Activated naive CD4-positive, alpha-beta T cell treated with anti-CD3 and anti-CD28 coated beads, Interleukin-2, amount 10 ng/mL, durations not matched to agents 7 days and 5 days (primary cell): ENCODE results near the gene MPV17L2.

Experiments used
- CTCF ChIA-PET: fragments of 350-600 bp; sonication (Branson Sonifier 250); formaldehyde crosslinking; loops from one replicate; lab custom pipeline; 2021; ENCODE audit warnings: antibody characterized with exemption; lab: Charles Lee
- DNase-seq: peaks from one replicate; pipeline ENCODE4 v3.0.0-alpha.2; 2020
- H3K27ac Mint-ChIP-seq: one replicate; pipeline ENCODE4 v1.8.0; 2021; ENCODE audit warnings: mild to moderate bottlenecking, moderate library complexity, mixed read lengths
- H3K27me3 Mint-ChIP-seq: one replicate; pipeline ENCODE4 v1.8.0; 2021; ENCODE audit warnings: mild to moderate bottlenecking, mixed read lengths
- H3K36me3 Mint-ChIP-seq: one replicate; pipeline ENCODE4 v1.8.0; 2021; ENCODE audit warnings: mixed read lengths
- H3K4me1 Mint-ChIP-seq: one replicate; pipeline ENCODE4 v1.8.0; 2021; ENCODE audit warnings: mixed read lengths
- H3K4me3 Mint-ChIP-seq: one replicate; pipeline ENCODE4 v1.8.0; 2021; ENCODE audit warnings: mild to moderate bottlenecking, moderate library complexity, mixed read lengths
- H3K9me3 Mint-ChIP-seq: one replicate; pipeline ENCODE4 v1.8.0; 2021; ENCODE audit warnings: mixed read lengths

The MPV17L2 gene

DNA sequence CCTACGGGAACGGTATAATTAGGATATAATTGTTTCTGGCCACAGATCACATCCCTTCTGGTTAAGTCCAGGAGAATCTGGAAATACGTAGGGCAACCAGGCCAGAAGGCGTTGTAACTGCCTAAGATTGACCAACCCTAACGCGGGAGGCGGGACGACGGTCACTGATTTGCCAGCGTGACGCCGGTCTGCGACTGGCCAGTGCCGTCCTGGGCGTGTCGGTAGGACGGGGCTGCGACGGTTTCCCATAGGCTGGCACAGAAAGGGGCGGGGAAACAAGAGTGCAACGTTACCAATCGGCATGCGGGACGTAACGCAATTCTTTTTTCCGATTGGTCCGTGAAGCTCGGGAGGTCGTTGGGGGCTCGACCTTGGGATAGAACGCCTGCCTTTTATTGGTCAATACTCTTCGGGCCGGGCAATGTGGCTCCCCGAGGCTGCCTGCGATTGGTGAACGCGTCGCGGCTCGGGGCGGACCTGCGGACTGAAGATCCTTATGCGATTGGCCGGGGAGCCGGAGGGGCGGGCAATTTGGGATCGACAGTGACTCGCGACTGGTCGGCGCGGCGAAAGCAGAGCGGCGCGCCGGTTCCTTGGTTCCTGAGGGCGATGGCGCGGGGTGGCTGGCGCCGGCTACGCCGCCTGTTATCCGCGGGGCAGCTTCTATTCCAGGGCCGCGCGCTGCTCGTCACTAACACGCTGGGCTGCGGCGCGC is at the start of gene MPV17L2:
TSS of gene MPV17L2 (plus strand) at position 546 of the 715 bp plus-strand sequence. CDS start at position 610, 64 bp downstream.
- H3K4me1 Mint-ChIP-seq = peaks cover 28% of the 10 kb centered on the region
- H3K4me3 Mint-ChIP-seq = peak within 1 kb of the TSS; percentile 79
- peak within 1 kb of the TSS; percentile 95 for H3K27ac Mint-ChIP-seq
- peaks cover under 1% of the 10 kb centered on the region for H3K36me3 Mint-ChIP-seq
- no peaks in the 10 kb centered on the region for H3K27me3 Mint-ChIP-seq
- peak; percentile 99 for DNase-seq
- H3K9me3 Mint-ChIP-seq = no peaks in the 10 kb centered on the region
- CTCF ChIA-PET = interaction anchor here (0.6 to 1.7 kb wide), 8 partner anchors 13 to 261 kb away, joined by 3 to 5 read pairs (median 3); a partner anchor contains a TSS

DNA sequence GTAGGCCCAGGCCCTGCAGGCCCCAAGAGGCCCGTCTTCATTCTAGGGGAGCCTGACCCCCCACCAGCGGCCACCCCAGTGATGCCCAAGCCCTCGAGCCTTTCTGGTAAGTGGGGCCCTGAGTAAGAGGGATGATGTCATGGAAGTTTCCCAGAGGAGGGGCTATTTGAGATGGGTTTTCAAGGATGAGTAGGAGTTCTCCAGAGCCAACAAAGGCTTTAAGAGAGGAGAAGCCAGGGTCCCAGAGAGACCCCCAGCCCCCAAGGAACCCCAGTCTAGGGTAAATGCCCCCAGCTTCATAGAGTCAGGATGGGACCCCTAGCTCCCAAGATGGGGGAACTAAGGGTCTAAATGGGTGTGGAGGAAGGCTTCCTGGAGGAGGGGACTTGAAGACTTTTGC is 49.1 kb upstream of the MPV17L2 start:
- Mint-ChIP-seq H3K36me3 (peaks cover 49% of the 10 kb centered on the region), H3K4me3 (no peak overlapping the region), H3K27ac (no peak overlapping the region), H3K4me1 (no peaks in the 10 kb centered on the region), H3K9me3 (no peaks in the 10 kb centered on the region), H3K27me3 (no peaks in the 10 kb centered on the region)
- CTCF ChIA-PET = no interaction called here
- DNase-seq = no peak

DNA sequence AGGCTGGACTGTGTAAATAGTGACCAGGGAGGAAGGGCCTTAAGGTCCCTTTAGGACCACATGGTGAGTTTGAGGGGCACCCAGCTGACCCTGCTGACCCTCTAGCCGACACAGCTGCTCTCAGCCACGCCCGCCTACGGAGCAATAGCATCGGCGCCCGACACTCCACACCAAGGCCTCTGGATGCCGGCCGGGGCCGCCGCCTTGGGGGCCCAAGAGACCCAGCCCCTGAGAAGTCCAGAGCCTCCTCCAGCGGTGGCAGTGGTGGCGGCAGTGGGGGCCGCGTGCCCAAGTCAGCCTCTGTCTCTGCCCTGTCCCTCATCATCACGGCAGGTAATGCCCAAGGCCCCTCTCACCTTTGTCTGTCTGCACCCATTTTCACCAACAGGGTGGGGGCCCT is 48.7 kb upstream of the MPV17L2 start:
- CTCF ChIA-PET = interaction anchor here (1.9 kb wide), 1 partner anchor 10 kb away, joined by 4 read pairs; no protein-coding TSS in a partner anchor
- Mint-ChIP-seq H3K4me1 (no peaks in the 10 kb centered on the region), H3K27ac (no peak overlapping the region), H3K4me3 (no peak overlapping the region), H3K27me3 (no peaks in the 10 kb centered on the region), H3K36me3 (peaks cover 46% of the 10 kb centered on the region), H3K9me3 (no peaks in the 10 kb centered on the region)
- no peak for DNase-seq

DNA sequence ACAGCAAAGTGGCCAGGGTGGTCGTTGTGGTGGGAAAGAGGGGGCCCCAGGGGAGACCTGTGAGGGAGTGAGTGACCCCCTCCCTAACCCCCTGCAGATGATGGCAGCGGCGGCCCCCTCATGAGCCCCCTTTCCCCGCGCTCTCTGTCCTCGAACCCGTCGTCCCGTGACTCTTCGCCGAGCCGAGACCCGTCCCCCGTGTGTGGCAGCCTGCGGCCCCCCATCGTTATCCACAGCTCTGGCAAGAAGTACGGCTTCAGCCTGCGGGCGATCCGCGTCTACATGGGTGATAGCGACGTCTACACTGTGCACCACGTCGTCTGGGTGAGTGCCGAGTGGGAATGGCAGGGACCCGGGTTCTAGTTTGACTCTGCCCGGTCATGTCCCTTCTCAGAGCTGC is 48.1 kb upstream of the MPV17L2 start:
- Mint-ChIP-seq H3K36me3 (peaks cover 46% of the 10 kb centered on the region), H3K4me1 (no peaks in the 10 kb centered on the region), H3K27ac (no peak overlapping the region), H3K9me3 (no peaks in the 10 kb centered on the region), H3K4me3 (no peak overlapping the region), H3K27me3 (no peaks in the 10 kb centered on the region)
- CTCF ChIA-PET = interaction anchor here (1.9 kb wide), 1 partner anchor 11 kb away, joined by 4 read pairs; no protein-coding TSS in a partner anchor
- DNase-seq = no peak

DNA sequence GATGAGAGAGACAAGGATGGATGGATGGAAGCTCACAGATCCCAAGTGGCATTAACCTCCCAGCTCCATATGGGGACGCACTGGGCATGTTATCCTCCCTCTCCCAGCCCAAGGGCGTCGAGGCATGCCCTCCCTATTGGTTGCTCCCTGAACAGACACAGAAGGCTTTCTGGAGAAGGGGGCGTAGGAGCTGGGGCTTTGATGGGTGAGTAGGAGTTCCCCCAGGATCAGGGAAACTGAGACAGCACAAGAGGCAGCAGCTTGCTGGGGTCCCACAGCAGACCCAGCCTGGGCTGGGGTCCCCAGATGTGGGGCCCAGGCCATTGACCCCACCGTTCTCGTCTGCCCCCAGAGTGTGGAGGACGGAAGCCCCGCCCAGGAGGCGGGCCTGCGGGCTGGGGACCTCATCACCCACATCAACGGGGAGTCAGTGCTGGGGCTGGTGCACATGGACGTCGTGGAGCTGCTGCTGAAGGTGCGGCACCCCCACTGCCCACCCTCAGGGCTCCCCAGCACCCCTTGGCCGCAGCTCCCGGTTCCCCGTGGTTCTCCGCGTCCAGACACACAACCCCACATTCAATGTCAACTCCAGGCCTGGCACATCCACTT is 47.5 kb upstream of the MPV17L2 start:
- Mint-ChIP-seq H3K27me3 (no peaks in the 10 kb centered on the region), H3K36me3 (peaks cover 43% of the 10 kb centered on the region), H3K9me3 (no peaks in the 10 kb centered on the region), H3K4me3 (no peak overlapping the region), H3K4me1 (peaks cover 2% of the 10 kb centered on the region), H3K27ac (no peak overlapping the region)
- no peak for DNase-seq
- CTCF ChIA-PET = interaction anchor here (1.0 to 1.9 kb wide), 2 partner anchors 11 to 32 kb away, joined by 3 to 4 read pairs; no protein-coding TSS in a partner anchor

DNA sequence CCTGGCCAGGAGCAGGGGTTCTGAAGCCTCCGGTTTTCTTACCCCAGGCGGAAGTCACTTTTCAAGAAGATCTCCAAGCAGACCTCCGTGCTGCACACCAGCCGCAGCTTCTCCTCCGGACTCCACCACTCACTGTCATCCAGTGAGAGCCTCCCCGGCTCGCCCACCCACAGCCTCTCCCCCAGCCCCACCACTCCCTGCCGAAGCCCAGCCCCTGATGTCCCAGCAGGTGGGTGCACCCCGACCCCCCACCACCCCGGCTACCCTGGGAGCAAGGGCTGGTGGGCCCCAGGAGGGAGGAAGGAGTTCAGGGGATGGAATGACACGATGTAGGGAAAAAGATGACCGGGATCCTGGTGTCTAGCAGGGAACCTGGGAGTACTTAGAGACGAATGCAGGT is 45.6 kb upstream of the MPV17L2 start:
- Mint-ChIP-seq H3K4me1 (peaks cover 15% of the 10 kb centered on the region), H3K36me3 (peaks cover 36% of the 10 kb centered on the region), H3K27me3 (no peaks in the 10 kb centered on the region), H3K27ac (no peak overlapping the region), H3K9me3 (no peaks in the 10 kb centered on the region), H3K4me3 (no peak overlapping the region)
- no peak for DNase-seq
- CTCF ChIA-PET = no interaction called here

DNA sequence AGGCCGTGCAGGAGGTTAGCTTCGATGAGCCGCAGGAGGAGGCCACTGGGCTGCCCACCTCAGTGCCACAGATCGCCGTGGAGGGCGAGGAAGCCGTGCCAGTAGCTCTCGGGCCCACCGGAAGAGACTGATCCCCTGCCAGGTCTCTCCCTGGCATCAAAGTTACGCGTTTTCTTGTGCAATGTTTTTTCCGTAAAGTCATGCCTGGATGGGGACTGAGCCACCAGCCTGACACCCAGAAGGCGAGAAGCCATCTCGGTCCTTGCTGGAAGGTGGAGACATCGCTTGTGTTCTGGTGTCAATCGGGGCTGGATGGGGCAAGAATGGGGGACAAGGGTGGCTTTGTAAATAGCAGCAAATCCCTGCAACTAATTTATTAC is 43.4 kb upstream of the MPV17L2 start:
- Mint-ChIP-seq H3K9me3 (no peaks in the 10 kb centered on the region), H3K27ac (no peak overlapping the region), H3K4me3 (no peak overlapping the region), H3K27me3 (no peaks in the 10 kb centered on the region), H3K4me1 (peaks cover 24% of the 10 kb centered on the region), H3K36me3 (peaks cover 29% of the 10 kb centered on the region)
- DNase-seq = no peak
- CTCF ChIA-PET = no interaction called here

DNA sequence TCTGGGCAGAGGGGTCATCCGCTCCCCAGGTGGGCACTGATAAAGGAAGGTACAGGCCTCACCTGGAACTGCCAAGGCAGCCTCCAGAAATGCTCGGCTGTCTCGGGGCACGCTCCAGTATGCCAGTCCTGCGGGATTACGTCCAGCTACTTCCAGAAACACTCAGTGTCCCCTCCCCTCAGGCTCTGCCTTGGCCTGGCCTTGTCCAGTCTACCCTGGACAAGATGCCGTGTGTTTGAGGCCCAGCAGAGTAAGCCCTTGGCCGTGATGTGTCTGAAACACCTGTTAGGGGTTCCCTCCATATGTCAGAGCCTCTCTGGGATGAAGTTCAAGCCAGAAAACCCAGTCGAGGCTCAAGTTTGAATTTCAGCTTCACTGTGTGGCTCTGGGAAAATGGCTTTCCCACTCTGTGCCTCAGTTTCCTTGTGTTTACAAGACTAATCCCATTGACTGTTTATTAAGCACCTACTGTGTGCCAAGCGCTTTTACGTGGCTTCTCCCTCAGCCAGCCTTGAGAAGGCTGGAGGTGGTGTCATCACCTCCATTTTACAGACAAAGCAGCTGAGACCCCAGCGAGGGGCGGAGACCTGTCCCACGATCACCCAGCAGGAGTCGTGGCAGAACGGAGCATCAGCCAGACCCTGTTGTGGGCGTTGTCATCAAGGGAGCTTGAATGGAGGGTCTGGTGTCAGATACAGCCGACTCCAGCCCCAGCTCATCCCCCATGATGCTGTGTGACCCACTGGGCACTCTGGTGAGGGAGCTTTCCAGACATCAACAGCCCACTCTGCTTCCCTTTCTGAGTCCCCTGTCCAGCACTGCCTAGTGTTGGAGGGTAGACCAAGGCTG is 42.0 kb upstream of the MPV17L2 start:
- DNase-seq = no peak
- H3K4me1 Mint-ChIP-seq = peaks cover 25% of the 10 kb centered on the region
- H3K36me3 Mint-ChIP-seq = peaks cover 19% of the 10 kb centered on the region
- CTCF ChIA-PET = interaction anchor here (1.2 to 3.1 kb wide), 8 partner anchors 9 to 128 kb away, joined by 3 to 27 read pairs (median 6); no protein-coding TSS in a partner anchor
- peak overlapping the region; percentile 80 for H3K4me3 Mint-ChIP-seq
- H3K9me3 Mint-ChIP-seq = no peaks in the 10 kb centered on the region
- H3K27ac Mint-ChIP-seq = peak overlapping the region; percentile 98
- no peaks in the 10 kb centered on the region for H3K27me3 Mint-ChIP-seq

DNA sequence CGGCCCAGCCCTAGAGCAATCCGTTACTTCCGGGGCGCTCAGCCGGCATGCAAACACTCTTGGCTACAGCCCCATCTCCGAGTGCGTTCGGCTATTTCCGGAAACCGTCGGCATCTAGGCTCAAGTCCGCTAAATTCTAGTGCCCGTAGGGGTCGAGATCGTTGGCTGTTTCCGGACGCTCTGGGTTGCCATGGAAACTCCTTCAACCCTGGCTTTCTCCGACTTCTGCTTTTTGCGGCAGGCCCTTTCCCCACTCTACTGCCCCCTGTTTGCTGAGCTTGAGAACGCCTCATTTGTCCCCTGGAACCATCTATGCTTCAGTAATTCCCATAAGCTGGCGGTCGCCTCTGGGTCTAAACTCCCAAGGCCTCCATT is 40.6 kb upstream of the MPV17L2 start:
- Mint-ChIP-seq H3K4me1 (peaks cover 30% of the 10 kb centered on the region), H3K27ac (peak overlapping the region; percentile 98), H3K4me3 (peak overlapping the region; percentile 80), H3K27me3 (no peaks in the 10 kb centered on the region), H3K9me3 (no peaks in the 10 kb centered on the region), H3K36me3 (peaks cover 12% of the 10 kb centered on the region)
- peak; percentile 100 for DNase-seq
- CTCF ChIA-PET = interaction anchor here (0.6 to 3.1 kb wide), 10 partner anchors 8 to 145 kb away, joined by 3 to 27 read pairs (median 6); partner anchors contain the start of gene ARRDC2

DNA sequence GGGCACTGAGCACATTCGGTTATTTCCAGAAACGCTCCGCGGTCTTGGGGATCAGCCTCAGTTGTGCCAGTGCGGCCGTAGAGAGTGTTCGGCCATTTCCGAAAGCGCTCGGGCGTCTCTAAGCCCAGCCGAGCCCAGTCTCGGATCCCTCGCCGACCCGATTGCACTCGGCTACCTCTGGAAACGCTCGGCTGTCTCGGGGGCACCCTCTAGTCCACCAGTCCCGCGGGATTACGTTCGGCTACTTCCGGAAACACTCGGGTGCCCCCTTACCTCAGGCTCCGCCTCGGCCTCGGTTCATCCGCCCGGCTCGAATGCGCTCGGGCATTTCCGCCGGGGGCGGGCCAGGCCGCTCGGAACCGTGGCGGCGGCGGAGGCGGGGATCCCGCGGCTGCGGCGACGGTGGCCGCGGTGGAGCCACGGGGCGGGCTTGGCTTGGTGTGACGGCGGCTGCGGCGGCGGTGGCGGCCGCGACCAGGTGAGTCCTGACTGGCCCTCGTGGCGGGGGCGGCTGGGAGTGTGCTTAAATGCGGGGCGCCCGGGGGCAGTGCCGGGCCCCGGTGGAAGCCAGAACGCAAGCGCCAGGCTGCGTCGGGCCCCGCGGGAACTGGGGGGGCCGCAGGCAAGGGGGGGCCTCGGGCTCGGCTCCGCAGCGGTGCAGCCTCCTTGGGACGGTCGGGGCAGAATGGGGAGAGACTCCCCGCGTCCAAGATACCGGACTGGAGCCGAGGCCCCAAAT is 40.0 kb upstream of the MPV17L2 start, which contains the start of gene PIK3R2:
TSS of gene PIK3R2 (plus strand) at position 347 of the 739 bp plus-strand sequence. CDS start 2,717 bp downstream, outside the sequence.
- peak within 1 kb of the TSS; percentile 80 for H3K4me3 Mint-ChIP-seq
- no peaks in the 10 kb centered on the region for H3K9me3 Mint-ChIP-seq
- peak within 1 kb of the TSS; percentile 98 for H3K27ac Mint-ChIP-seq
- H3K4me1 Mint-ChIP-seq = peaks cover 30% of the 10 kb centered on the region
- H3K36me3 Mint-ChIP-seq = peaks cover 9% of the 10 kb centered on the region
- H3K27me3 Mint-ChIP-seq = no peaks in the 10 kb centered on the region
- CTCF ChIA-PET = interaction anchor here (0.6 to 3.1 kb wide), 7 partner anchors 7 to 145 kb away, joined by 3 to 27 read pairs (median 8); partner anchors contain the start of gene ARRDC2
- peak; percentile 100 for DNase-seq

DNA sequence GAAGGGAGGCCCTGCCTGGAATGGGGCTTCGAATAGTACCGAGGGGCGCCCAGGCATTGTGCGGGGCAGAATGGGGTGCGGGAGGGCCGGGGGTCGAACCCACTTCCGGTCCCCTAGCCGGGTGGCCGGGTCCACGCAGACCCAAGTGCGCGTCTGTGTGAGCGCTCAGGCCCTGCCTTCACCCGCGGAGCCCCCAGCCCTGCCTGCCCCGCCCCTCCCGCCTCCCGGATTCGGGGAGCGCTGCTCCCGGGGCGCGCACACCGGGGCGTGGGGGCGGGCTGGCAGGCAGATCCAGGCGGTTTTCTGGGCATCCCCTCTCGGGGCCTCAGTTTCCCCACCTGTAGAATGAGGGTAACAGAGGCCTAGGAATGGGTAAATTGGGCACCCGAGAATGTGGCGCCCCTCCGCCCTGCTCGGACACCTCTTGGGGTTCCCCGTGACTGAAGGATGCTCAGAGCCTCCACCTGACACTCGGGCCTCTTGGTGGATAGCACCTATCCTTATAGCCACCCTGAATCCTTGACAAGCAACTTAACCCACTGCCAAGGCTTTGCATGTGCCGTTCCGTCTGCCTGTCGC is 39.4 kb upstream of the MPV17L2 start:
- Mint-ChIP-seq H3K9me3 (no peaks in the 10 kb centered on the region), H3K4me3 (peak overlapping the region; percentile 80), H3K27me3 (no peaks in the 10 kb centered on the region), H3K36me3 (peaks cover 9% of the 10 kb centered on the region), H3K27ac (peak overlapping the region; percentile 82), H3K4me1 (peaks cover 30% of the 10 kb centered on the region)
- CTCF ChIA-PET = interaction anchor here (1.5 to 1.7 kb wide), 2 partner anchors 40 to 146 kb away, joined by 4 read pairs; no protein-coding TSS in a partner anchor
- DNase-seq = peak; percentile 64

DNA sequence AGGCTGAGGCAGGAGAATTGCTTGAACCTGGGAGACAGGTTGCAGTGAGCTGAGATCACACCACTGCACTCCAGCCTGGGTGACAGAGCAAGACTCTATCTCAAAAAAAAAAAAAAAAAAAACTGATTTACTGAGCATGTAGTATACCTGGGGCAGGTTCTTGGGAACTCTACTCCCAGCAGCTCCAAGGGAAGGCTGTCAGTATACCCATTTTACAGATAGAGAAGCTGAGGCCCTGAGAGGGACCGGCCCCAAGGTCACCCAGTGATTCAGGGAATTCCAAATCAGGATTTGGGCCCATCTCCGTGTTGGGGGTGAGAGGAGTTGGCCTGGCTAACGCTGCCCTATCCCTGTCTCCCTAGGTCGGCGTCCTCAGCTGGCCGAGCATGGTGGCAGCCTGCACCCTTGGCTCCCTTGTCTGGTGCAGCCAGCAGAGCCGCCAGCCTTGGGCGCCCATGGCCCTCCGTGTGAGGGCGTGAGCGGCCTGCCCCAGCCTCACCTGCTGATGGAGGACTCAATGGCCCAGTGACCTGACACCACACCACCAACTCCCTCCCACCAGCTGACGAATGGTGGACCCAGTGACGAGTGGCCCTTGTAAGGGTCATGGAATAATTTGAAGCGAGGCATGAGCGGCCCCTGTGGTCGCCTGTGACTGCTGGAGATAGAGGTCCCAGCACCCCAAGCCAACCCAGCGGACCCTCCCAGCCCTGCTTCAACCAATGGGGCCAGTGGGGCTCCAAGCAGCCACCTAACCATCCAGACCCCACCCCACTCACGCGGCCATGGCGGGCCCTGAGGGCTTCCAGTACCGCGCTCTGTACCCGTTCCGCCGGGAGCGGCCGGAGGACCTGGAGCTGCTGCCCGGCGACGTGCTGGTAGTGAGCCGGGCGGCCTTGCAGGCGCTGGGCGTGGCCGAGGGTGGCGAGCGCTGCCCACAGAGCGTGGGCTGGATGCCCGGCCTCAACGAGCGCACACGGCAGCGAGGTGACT is 37.6 kb upstream of the MPV17L2 start:
- peaks cover 31% of the 10 kb centered on the region for H3K4me1 Mint-ChIP-seq
- CTCF ChIA-PET = interaction anchor here (1.5 to 1.7 kb wide), 2 partner anchors 42 to 148 kb away, joined by 4 read pairs; no protein-coding TSS in a partner anchor
- no peaks in the 10 kb centered on the region for H3K27me3 Mint-ChIP-seq
- H3K36me3 Mint-ChIP-seq = peaks cover 5% of the 10 kb centered on the region
- no peak overlapping the region for H3K27ac Mint-ChIP-seq
- H3K9me3 Mint-ChIP-seq = no peaks in the 10 kb centered on the region
- H3K4me3 Mint-ChIP-seq = peak overlapping the region; percentile 13
- no peak for DNase-seq
